K562 (cell line): ENCODE measurements around the gene SERGEF. TPM values are rescaled to one million over a fixed set of nuclear protein-coding genes. Genes with fewer than 3 reads are reported as not detected.

Experiments used
- BMI1 ChIP-seq: fragments of 150-350 bp; IDR thresholded peaks from 2 replicates; pipeline ENCODE4 v1.6.1; 2014; ENCODE audit warnings: low read length
- CBFA2T3 ChIP-seq: fragments of 450-650 bp; IDR thresholded peaks from 2 replicates; pipeline ENCODE4 v1.6.1; 2017
- CTBP1 ChIP-seq: fragments of 450-650 bp; IDR thresholded peaks from 2 replicates; pipeline ENCODE4 v1.6.1; 2016; ENCODE audit warnings: borderline replicate concordance
- GABPA ChIP-seq: fragments of 200-800 bp; sonication (Bioruptor generic); conservative IDR thresholded peaks from 2 replicates; pipeline ENCODE4 v1.6.1; 2016; ENCODE audit warnings: low read depth, missing genetic modification characterization, missing compliant biosample characterization
- GATAD2A ChIP-seq: fragments of 450-650 bp; IDR thresholded peaks from 2 replicates; pipeline ENCODE4 v1.6.1; 2017
- MAFF ChIP-seq: IDR thresholded peaks from 2 replicates; pipeline ENCODE4 v1.6.1; 2012; ENCODE audit warnings: low read length, improper control_type of control experiment
- RAD51 ChIP-seq: fragments of 450-650 bp; IDR thresholded peaks from 2 replicates; pipeline ENCODE4 v1.7.1; 2016; ENCODE audit warnings: low read depth, mild to moderate bottlenecking, borderline replicate concordance
- RB1 ChIP-seq: fragments of 450-650 bp; IDR thresholded peaks from 2 replicates; pipeline ENCODE4 v1.6.1; 2017; ENCODE audit warnings: low read depth, mild to moderate bottlenecking
- ZNF444 ChIP-seq: fragments of 250-450 bp; sonication (Bioruptor Pico); IDR thresholded peaks from 2 replicates; pipeline ENCODE4 v1.4.0; 2020; ENCODE audit warnings: mild to moderate bottlenecking, moderate library complexity
- polyA plus RNA-seq, 8 experiments: library from polyadenylated mRNA; depleted of rRNA in 4 of 8; stranded (reverse) in 5 of 8; unstranded in 3 of 8; fragments of >200 nt; fragmentation: Nextera tagmentation in 2 of 8; fragmentation: Illumina TruSeq in 1 of 8; extraction: Ambion mirVana in 2 of 8; extraction: Trizol in 1 of 8; gene quantifications; 2 replicates each; pipeline versions ENCODE4 v1.2.1 to v1.2.3, GENCODE V29; 2011 to 2014; ENCODE audit warnings: inconsistent platforms in 1 of 8, missing spikeins in 1 of 8
- total RNA-seq, 7 experiments: library from RNA; depleted of rRNA in 6 of 7; stranded (reverse); fragments of >200 nt in 6 of 7; fragmentation: Illumina TruSeq in 2 of 7; extraction: Trizol in 2 of 7; gene quantifications; 2 replicates each; pipeline versions ENCODE4 v1.2.1 to v1.2.3, GENCODE V29; 2011 to 2021; ENCODE audit warnings: low replicate concordance in 1 of 7
- TF ChIP-seq, protein P1 (sequence below): sonication (generic); formaldehyde crosslinking; IDR thresholded peaks from 2 replicates; pipeline ENCODE4 v1.5.0; 2020; ENCODE audit warnings: missing genetic modification reagents
- TF ChIP-seq, protein P2 (sequence below): sonication (generic); formaldehyde crosslinking; IDR thresholded peaks from 2 replicates; pipeline ENCODE4 v1.8.1; 2023; ENCODE audit warnings: mild to moderate bottlenecking, missing genetic modification reagents, moderate library complexity
- TF ChIP-seq, protein P3 (sequence below), 2 experiments: fragments of 450-650 bp; IDR thresholded peaks; 2 replicates each; pipeline ENCODE4 v1.6.1; 2016
- TF ChIP-seq, protein P4 (sequence below): sonication (generic); formaldehyde crosslinking; IDR thresholded peaks from 2 replicates; pipeline ENCODE4 v1.8.0; 2022; ENCODE audit warnings: mild to moderate bottlenecking, low read depth, missing genetic modification reagents
- TF ChIP-seq, protein P5 (sequence below), 2 experiments: fragments of 450-650 bp; formaldehyde crosslinking in 1 of 2; IDR thresholded peaks; 2 replicates each; pipeline versions ENCODE4 v1.4.0 to v1.6.1; 2014 to 2020; ENCODE audit warnings: mild to moderate bottlenecking in 2 of 2, borderline replicate concordance in 1 of 2, low read depth in 1 of 2

SERGEF gene
- total and polyA plus RNA-seq, 9 of the 15 experiments (the other 6 are each of a cell fraction or from before 2014, with no cell fraction given): 10.2 to 28.0 (median 19.9) TPM

DNA sequence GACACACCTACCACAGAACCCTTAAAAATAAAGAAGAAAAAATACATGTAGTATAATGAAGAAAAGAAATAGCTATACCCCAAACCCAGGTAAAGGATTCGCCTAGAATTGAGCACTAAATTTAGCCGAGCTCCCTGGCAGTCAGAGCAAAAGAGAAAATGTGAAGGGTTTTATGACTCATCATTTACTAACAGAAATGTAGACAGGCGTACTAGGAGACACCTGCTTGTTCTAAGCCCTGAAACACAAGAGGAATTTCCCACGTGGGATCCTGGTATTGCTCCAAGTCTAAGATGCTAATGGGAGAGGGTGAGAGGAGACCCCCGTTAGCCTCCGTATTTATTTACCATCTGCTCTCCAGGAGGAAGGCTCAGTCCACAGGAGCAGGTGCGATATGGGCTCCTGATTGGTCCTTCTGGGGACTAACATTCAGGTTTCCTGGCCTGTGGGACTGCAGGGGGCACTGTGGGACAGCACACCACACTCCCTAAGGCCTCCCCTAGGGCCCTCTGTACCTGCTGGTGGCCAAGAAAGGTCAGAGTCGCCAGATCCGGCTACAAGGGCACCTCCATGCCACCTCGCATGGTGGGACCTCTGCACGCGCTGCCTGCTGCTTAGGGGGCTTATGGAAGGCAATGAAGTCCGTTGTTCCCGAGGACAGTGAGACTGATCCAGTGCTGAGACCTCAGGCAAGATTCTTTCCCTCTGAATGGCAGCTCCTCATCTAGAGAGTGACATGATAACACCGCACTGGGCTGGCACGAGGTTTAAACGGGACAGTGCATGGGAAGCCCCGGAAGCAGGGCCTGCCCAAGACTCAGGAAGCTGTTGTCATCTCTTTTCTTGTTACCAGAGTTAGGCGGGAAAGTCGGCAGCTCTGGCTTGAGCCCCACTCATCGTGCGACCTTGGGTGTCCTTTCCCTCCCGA lies 252.5 kb downstream of the SERGEF start (continued):
- TF ChIP-seq, protein P1, sequence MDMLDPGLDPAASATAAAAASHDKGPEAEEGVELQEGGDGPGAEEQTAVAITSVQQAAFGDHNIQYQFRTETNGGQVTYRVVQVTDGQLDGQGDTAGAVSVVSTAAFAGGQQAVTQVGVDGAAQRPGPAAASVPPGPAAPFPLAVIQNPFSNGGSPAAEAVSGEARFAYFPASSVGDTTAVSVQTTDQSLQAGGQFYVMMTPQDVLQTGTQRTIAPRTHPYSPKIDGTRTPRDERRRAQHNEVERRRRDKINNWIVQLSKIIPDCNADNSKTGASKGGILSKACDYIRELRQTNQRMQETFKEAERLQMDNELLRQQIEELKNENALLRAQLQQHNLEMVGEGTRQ (CRISPR knock-in tag): no peak
- TF ChIP-seq CTBP1: 0 out of 2 replicates have a peak, but pooled peaks have one; percentile 32
- TF ChIP-seq, protein P2, sequence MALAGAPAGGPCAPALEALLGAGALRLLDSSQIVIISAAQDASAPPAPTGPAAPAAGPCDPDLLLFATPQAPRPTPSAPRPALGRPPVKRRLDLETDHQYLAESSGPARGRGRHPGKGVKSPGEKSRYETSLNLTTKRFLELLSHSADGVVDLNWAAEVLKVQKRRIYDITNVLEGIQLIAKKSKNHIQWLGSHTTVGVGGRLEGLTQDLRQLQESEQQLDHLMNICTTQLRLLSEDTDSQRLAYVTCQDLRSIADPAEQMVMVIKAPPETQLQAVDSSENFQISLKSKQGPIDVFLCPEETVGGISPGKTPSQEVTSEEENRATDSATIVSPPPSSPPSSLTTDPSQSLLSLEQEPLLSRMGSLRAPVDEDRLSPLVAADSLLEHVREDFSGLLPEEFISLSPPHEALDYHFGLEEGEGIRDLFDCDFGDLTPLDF (CRISPR knock-in tag): no peak
- TF ChIP-seq, protein P3, sequence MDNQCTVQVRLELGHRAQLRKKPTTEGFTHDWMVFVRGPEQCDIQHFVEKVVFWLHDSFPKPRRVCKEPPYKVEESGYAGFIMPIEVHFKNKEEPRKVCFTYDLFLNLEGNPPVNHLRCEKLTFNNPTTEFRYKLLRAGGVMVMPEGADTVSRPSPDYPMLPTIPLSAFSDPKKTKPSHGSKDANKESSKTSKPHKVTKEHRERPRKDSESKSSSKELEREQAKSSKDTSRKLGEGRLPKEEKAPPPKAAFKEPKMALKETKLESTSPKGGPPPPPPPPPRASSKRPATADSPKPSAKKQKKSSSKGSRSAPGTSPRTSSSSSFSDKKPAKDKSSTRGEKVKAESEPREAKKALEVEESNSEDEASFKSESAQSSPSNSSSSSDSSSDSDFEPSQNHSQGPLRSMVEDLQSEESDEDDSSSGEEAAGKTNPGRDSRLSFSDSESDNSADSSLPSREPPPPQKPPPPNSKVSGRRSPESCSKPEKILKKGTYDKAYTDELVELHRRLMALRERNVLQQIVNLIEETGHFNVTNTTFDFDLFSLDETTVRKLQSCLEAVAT (IDR thresholded peaks at IDR 0.05): no peak
- TF ChIP-seq RB1: 0 out of 2 replicates have a peak, but pooled peaks have one; percentile 38
- no peak for TF ChIP-seq GABPA (tag)
- no peak for TF ChIP-seq CBFA2T3
- TF ChIP-seq, protein P4, sequence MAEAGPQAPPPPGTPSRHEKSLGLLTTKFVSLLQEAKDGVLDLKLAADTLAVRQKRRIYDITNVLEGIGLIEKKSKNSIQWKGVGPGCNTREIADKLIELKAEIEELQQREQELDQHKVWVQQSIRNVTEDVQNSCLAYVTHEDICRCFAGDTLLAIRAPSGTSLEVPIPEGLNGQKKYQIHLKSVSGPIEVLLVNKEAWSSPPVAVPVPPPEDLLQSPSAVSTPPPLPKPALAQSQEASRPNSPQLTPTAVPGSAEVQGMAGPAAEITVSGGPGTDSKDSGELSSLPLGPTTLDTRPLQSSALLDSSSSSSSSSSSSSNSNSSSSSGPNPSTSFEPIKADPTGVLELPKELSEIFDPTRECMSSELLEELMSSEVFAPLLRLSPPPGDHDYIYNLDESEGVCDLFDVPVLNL: no peak
- no peak for TF ChIP-seq ZNF444 (CRISPR knock-in tag)
- TF ChIP-seq, protein P5, sequence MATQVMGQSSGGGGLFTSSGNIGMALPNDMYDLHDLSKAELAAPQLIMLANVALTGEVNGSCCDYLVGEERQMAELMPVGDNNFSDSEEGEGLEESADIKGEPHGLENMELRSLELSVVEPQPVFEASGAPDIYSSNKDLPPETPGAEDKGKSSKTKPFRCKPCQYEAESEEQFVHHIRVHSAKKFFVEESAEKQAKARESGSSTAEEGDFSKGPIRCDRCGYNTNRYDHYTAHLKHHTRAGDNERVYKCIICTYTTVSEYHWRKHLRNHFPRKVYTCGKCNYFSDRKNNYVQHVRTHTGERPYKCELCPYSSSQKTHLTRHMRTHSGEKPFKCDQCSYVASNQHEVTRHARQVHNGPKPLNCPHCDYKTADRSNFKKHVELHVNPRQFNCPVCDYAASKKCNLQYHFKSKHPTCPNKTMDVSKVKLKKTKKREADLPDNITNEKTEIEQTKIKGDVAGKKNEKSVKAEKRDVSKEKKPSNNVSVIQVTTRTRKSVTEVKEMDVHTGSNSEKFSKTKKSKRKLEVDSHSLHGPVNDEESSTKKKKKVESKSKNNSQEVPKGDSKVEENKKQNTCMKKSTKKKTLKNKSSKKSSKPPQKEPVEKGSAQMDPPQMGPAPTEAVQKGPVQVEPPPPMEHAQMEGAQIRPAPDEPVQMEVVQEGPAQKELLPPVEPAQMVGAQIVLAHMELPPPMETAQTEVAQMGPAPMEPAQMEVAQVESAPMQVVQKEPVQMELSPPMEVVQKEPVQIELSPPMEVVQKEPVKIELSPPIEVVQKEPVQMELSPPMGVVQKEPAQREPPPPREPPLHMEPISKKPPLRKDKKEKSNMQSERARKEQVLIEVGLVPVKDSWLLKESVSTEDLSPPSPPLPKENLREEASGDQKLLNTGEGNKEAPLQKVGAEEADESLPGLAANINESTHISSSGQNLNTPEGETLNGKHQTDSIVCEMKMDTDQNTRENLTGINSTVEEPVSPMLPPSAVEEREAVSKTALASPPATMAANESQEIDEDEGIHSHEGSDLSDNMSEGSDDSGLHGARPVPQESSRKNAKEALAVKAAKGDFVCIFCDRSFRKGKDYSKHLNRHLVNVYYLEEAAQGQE (IDR thresholded peaks at IDR 0.05; ENCODE audit: borderline replicate concordance): peak; percentile 84
- TF ChIP-seq, protein P5 (CRISPR knock-in tag; IDR thresholded peaks at IDR 0.05; ENCODE audit: low read depth): no peak
- no peak for TF ChIP-seq BMI1
- no peak for TF ChIP-seq RAD51
- TF ChIP-seq MAFF: no peak
- TF ChIP-seq GATAD2A: no peak
